ENCODE measurements around the gene EPS15.

EPS15 gene

DNA sequence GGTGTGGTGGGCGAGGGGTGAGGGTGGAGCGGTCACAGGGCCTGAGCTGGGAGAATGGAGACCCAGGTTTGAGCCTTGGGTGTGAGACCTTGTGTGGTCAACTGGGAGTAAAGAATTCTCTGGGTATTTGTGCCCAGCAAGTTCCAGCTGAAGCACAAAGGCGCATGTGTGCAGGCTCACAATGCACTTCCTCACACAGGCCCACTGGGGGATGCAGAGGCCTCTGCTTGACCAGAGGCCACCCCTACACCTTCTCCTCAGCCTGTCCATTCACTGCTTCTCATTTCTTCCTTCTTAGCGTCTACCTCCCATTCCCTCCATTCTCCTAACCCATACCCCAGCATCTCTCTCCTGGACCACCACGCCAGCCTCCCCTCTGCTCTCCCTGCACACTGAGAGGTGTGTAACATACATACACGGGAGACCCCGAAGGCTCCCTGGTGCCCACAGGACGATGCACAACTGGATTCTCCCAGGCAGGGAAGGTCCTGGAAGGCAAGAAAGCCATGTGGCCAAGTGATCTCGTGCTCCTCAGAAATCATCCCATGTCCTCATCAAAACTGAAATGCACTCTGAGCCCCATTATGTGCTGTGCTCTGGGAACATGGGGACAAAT is 176.4 kb downstream of the EPS15 start:
- DNase-seq (ENCODE audit: low read depth) = no peak

DNA sequence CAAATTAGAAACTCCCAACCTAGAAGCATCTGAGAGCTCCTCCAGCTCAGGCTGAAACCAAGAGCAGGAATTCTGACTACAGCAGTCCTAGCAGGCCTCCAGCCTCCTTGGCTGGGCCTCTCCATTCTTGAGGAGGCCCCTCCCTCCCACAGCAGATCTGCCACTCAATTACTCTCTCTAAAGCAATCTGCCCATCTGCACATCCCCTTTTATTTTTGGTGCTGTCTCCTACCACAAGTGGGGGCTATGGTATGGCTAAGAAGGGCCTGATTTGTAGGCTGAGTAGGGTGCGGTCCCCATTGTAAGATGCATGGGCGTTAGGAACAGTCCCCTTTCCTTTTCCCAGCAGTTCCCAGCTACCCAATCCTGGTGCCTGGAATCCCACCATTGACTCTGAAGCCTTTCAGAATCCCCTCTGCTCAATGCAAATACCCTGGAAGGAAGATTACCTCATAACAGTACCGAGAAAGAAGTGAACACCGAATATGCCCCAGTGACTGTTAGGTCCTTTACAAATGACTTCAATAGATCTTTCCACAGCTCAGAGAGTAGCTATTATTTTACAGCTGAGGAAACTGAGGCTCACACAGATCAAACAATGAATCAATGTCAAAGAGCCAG is 177.1 kb downstream of the EPS15 start:
- in situ Hi-C loops (cut with HindIII; ENCODE audit: low sequenced_read_pairs) = no loop called here
- H3K4me3 ChIP-seq (ENCODE audit: low read depth, low read length) = no peak overlapping the region
- TF ChIP-seq, protein P1, sequence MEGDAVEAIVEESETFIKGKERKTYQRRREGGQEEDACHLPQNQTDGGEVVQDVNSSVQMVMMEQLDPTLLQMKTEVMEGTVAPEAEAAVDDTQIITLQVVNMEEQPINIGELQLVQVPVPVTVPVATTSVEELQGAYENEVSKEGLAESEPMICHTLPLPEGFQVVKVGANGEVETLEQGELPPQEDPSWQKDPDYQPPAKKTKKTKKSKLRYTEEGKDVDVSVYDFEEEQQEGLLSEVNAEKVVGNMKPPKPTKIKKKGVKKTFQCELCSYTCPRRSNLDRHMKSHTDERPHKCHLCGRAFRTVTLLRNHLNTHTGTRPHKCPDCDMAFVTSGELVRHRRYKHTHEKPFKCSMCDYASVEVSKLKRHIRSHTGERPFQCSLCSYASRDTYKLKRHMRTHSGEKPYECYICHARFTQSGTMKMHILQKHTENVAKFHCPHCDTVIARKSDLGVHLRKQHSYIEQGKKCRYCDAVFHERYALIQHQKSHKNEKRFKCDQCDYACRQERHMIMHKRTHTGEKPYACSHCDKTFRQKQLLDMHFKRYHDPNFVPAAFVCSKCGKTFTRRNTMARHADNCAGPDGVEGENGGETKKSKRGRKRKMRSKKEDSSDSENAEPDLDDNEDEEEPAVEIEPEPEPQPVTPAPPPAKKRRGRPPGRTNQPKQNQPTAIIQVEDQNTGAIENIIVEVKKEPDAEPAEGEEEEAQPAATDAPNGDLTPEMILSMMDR (IDR thresholded peaks at IDR 0.05; ENCODE audit: low read depth, low read length, missing control alignments) = peak; percentile 4
- DNase-seq (ENCODE audit: low read depth) = no peak

More for the DNA sequence above, 176.4 kb downstream of the EPS15 start:
- TF ChIP-seq, protein P1 (IDR thresholded peaks at IDR 0.05; ENCODE audit: low read depth, low read length, missing control alignments) = no peak
- in situ Hi-C loops (cut with HindIII; ENCODE audit: low sequenced_read_pairs) = no loop called here
- H3K4me3 ChIP-seq (ENCODE audit: low read depth, low read length) = no peak overlapping the region

DNA sequence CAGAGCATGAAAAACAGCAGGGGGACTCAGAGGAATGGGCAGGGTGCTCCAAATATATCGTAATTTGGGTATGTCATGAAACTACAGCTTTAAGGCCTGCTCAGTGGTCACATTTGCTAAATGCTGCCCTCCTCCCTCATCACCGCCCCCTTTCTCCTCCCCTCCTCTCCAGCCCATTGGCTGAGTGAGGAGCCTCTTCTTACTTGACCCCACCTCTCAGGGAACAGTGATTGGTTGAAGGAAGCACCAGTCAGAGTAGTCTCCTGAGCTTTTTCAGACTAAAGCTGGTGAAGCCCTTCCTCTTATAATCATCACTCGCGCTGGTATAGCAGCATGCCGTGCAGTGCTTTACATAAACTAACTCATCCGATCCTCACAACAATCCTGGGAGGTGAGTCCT is 178.7 kb downstream of the EPS15 start:
- DNase-seq (ENCODE audit: low read depth) = no peak
- no peak overlapping the region for H3K4me3 ChIP-seq (ENCODE audit: low read depth, low read length)
- in situ Hi-C loops (cut with HindIII; ENCODE audit: low sequenced_read_pairs) = no loop called here
- TF ChIP-seq, protein P1 (IDR thresholded peaks at IDR 0.05; ENCODE audit: low read depth, low read length, missing control alignments) = no peak

DNA sequence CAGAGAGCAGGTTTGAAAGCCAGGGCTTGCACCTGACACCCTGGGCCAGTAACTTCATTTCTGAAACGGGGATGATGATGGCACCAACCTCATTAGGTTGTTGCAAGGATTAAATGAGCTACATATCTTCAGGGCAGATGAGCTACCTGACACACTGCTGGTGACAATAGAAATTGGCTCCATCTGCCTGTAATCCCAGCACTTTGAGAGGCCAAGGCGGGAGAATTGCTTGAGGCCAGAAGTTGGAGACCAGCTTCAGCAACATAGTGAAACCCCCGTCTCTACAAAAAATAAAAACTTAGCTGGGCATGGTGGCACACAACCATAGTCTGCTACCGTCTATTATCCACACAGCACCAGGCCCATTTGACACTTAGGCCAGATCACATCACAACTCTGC is 182.4 kb downstream of the EPS15 start:
- in situ Hi-C loops (cut with HindIII; ENCODE audit: low sequenced_read_pairs) = no loop called here
- DNase-seq (ENCODE audit: low read depth) = no peak
- TF ChIP-seq, protein P1 (IDR thresholded peaks at IDR 0.05; ENCODE audit: low read depth, low read length, missing control alignments) = no peak
- no peak overlapping the region for H3K4me3 ChIP-seq (ENCODE audit: low read depth, low read length)

DNA sequence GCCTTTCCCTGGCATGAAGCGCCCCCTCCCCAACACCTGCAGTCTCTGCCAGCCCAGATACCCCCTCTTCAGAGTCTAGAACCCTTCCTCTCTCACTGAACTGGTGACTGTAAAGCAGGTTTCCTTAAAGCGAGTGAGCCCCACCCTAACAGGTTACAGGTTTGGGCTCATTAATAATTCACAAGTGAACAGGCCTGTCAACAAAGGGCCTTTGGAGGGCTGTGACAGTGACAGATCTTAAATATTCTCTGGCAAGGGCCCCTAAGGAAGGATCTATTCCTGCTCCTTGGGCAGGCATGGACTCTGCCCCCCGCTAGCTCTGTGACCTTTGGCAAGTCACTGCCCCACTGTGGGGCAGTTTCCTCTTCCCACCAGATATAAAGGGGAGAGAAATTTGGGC is 183.1 kb downstream of the EPS15 start:
- H3K4me3 ChIP-seq (ENCODE audit: low read depth, low read length) = no peak overlapping the region
- TF ChIP-seq, protein P1 (IDR thresholded peaks at IDR 0.05; ENCODE audit: low read depth, low read length, missing control alignments) = no peak
- no peak for DNase-seq (ENCODE audit: low read depth)
- in situ Hi-C loops (cut with HindIII; ENCODE audit: low sequenced_read_pairs) = no loop called here

- no peak for DNase-seq (ENCODE audit: low read depth)
- in situ Hi-C loops (cut with HindIII; ENCODE audit: low sequenced_read_pairs) = no loop called here
- TF ChIP-seq, protein P1 (IDR thresholded peaks at IDR 0.05; ENCODE audit: low read depth, low read length, missing control alignments) = no peak
- no peak overlapping the region for H3K4me3 ChIP-seq (ENCODE audit: low read depth, low read length)
Measured at GRCh38 chr1:51331206-51332100, 187.6 kb downstream of the EPS15 start.
